Lower leg skin (tissue), 3 donors: ENCODE results near the gene TMEM97.

Source experiments
- CTCF ChIP-seq, 3 donors: fragments of 450-650 bp; IDR thresholded peaks; one replicate each; pipeline ENCODE4 v1.5.1; 2016; ENCODE audit warnings: antibody characterized with exemption in 3 of 3, mild to moderate bottlenecking in 3 of 3, moderate library complexity in 2 of 3
- POLR2A ChIP-seq, 2 donors: fragments of 450-650 bp; IDR thresholded peaks; one replicate each; pipeline ENCODE4 v1.6.1; 2016 to 2017; ENCODE audit warnings: antibody characterized with exemption in 2 of 2, mild to moderate bottlenecking in 1 of 2, moderate library complexity in 1 of 2

- TF ChIP-seq CTCF (IDR thresholded peaks at IDR 0.05) (no peak), POLR2A (IDR thresholded peaks at IDR 0.05) (no peak)
These were observed 2.9 kb upstream of the TMEM97 start for GRCh38 chr17:28315846-28316705.
